AG04449 (cell line): Measurements from ENCODE around the gene MYOC.
"Not testable (repeated sequence)": the region's sequence is repeated elsewhere in the genome, so short reads cannot be mapped to it uniquely, and the experiment has no call there.

Source experiments
- CTCF ChIA-PET: fragments of 350-600 bp; formaldehyde crosslinking; extraction: SDS; loops from one replicate; lab custom pipeline; 2021; ENCODE audit warnings: antibody characterized with exemption; lab: Yijun Ruan, JAX
- POLR2A ChIA-PET: fragments of 400-600, 350-600 bp; formaldehyde crosslinking; extraction: SDS; loops from one replicate; lab custom pipeline; 2020; ENCODE audit warnings: antibody characterized with exemption, inconsistent platforms; lab: Yijun Ruan, JAX
- DNase-seq: peaks from one replicate; pipeline ENCODE4 v3.0.0-alpha.2; 2010; ENCODE audit warnings: low read depth, low spot score
- H3K4me3 ChIP-seq: 2 replicates; pipeline ENCODE4 v1.5.1; 2011; ENCODE audit warnings: low read depth, mild to moderate bottlenecking, control low read depth, low read length
- TF ChIP-seq, protein P1 (sequence below): IDR thresholded peaks from one replicate; pipeline ENCODE4 v1.5.1; 2011; ENCODE audit warnings: mild to moderate bottlenecking, moderate library complexity, low read length, control low read depth, inconsistent platforms; ENCODE audit not compliant: insufficient read depth; ENCODE audit errors: missing control alignments

Gene MYOC

GRCh38 chr1:171652234-171652822 is at the start of gene MYOC:
Gene MYOC, minus strand, starts transcription at chr1:171652688. Its CDS starts 77 bp downstream, at chr1:171652611.
- ChIA-PET POLR2A (no interaction called here), CTCF (interaction anchor here (1.3 to 4.1 kb wide), 3 partner anchors 7 to 333 kb away, joined by 3 to 61 read pairs (median 5); no protein-coding TSS in a partner anchor)
- TF ChIP-seq, protein P1, sequence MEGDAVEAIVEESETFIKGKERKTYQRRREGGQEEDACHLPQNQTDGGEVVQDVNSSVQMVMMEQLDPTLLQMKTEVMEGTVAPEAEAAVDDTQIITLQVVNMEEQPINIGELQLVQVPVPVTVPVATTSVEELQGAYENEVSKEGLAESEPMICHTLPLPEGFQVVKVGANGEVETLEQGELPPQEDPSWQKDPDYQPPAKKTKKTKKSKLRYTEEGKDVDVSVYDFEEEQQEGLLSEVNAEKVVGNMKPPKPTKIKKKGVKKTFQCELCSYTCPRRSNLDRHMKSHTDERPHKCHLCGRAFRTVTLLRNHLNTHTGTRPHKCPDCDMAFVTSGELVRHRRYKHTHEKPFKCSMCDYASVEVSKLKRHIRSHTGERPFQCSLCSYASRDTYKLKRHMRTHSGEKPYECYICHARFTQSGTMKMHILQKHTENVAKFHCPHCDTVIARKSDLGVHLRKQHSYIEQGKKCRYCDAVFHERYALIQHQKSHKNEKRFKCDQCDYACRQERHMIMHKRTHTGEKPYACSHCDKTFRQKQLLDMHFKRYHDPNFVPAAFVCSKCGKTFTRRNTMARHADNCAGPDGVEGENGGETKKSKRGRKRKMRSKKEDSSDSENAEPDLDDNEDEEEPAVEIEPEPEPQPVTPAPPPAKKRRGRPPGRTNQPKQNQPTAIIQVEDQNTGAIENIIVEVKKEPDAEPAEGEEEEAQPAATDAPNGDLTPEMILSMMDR, result no peak
- H3K4me3 ChIP-seq, result no peak within 1 kb of the TSS
- DNase-seq, result no peak

DNA sequence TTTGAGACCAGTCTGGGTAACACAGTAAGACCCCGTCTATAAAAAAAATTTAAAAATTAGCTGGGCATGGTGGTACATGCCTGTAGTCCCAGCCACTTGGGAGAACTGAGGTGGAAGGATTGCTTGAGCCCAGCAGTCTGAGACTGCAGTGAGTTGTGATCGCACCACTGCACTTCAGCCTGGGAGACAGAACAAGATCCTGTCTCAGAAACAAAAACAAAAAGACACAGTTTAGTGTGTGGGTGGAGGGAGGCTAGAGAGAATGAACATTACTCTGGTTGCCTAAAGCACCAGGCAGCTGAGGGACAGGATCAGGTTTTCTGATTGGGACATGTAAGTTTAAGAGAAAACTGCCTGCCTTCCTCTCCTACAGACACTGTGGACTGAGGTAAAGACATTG is 47.0 kb upstream of the MYOC start:
- no peak overlapping the region for H3K4me3 ChIP-seq
- ChIA-PET CTCF (no interaction called here), POLR2A (no interaction called here)
- TF ChIP-seq, protein P1, result no peak
- no peak for DNase-seq

DNA sequence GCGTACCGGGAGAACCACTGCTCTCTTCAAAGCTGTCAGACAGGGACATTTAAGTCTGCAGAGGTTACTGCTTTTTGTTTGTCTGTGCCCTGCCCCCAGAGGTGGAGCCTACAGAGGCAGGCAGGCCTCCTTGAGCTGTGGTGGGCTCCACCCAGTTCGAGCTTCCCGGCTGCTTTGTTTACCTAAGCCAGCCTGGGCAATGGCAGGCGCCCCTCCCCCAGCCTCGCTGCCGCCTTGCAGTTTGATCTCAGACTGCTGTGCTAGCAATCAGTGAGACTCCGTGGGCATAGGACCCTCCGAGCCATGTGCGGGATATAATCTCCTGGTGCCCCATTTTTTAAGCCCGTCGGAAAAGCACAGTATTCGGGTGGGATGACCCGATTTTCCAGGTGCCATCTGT is 43.3 kb upstream of the MYOC start:
- DNase-seq, H3K4me3 ChIP-seq, CTCF ChIA-PET, POLR2A ChIA-PET: not testable (repeated sequence)

GRCh38 chr1:171693541-171693940 is 41.1 kb upstream of the MYOC start:
- CTCF ChIA-PET, DNase-seq, POLR2A ChIA-PET, H3K4me3 ChIP-seq: not testable (repeated sequence)

DNA sequence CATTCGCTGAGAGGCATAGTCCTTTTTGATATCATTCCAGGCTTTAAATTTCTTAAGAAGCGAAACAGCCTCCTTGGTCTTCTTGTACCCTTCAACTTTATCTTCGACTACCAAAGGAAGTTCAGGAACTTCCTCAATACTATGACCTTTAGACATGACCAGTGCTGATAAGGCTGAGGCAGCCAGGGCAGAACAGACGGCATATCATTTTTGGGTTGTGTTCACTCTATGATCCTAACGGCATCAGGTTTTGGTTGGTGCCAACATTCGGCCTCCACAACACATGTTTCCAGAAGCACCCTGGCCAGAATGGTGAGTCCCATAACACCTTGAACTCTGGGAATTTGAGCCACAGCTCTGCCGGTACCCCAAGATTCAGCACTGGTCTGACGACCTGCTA is 31.4 kb upstream of the MYOC start:
- CTCF ChIA-PET, result no interaction called here
- POLR2A ChIA-PET, result no interaction called here
- TF ChIP-seq, protein P1, result no peak
- DNase-seq, result no peak
- H3K4me3 ChIP-seq, result no peak overlapping the region

GRCh38 chr1:171680339-171680738 is 27.9 kb upstream of the MYOC start:
- CTCF ChIA-PET, result no interaction called here
- POLR2A ChIA-PET, result no interaction called here
- DNase-seq, result no peak
- no peak overlapping the region for H3K4me3 ChIP-seq
- TF ChIP-seq, protein P1, result no peak

DNA sequence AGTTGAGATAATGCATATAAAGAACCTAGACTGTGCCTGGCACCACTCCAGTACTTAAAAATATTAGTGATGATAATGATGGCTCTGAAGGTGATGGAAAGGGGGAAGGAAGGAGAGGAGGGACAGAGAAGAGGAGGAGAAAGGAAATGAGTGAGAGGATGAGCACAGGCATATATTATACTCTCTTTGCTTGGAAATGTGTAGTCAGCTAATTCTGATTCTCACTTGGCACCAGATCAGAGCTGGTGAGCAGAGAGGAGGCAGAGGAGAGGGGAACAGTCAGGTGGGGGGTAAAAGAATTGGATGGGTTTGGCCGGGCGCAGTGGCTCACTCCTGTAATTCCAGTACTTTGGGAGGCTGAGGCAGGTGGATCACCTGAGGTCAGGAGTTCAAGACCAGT is 24.3 kb upstream of the MYOC start:
- CTCF ChIA-PET, result interaction anchor here (0.6 to 1.5 kb wide), 2 partner anchors 39 to 205 kb away, joined by 3 to 4 read pairs; no protein-coding TSS in a partner anchor
- TF ChIP-seq, protein P1, result no peak
- no peak overlapping the region for H3K4me3 ChIP-seq
- DNase-seq, result no peak
- POLR2A ChIA-PET, result no interaction called here
